ENCODE results near the gene TEX22.

TEX22 gene

DNA sequence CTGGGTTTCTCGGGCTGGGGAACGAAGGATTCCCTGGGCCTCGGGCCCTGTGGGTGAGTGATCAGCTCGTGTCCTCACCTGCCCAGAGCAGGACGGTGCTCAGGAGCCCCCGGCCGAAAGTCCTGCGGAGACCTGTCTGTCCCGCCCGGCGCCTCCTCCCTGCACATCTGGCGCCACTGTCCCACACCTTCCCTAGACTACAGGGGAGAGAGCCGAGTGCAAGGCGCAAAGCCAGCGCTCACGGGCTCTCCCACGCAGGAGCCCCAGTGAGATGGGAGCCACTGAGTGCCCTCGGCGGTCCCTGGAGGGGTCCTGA is 13.1 kb upstream of the TEX22 start:
- DNase-seq = no peak

DNA sequence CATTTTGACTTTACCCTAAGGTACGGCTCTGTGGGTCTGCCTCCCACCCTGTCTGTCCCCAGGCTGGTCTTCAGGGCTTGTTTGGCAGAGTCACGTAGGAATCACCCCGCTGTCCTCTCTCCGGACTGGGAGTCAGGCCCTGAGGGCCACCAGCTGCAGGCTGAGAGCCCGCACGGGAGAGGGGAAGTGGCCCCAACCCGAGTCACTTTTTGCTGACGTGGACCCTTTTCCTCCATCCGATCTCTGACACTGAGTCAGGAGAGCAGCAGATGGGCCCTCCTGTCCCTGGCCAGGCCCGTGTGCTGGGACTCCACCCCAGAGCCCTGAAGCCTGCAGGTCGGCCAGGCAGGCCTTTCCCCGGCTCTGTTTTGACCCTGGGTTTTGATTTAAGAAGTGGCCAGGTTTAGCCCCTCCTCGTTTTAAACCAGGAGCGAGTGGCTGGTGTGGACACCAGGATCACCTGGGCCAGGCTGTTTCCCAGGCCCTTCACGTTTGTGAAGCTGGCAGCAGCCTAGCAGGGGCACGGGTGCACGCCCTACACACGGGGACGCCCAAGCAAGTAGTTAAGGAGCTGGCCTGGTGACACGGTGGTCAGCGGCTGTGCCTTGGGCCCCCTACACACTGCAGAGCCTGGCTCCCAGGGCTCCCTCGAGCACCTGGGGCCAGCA is 12.5 kb upstream of the TEX22 start:
- DNase-seq = no peak

DNA sequence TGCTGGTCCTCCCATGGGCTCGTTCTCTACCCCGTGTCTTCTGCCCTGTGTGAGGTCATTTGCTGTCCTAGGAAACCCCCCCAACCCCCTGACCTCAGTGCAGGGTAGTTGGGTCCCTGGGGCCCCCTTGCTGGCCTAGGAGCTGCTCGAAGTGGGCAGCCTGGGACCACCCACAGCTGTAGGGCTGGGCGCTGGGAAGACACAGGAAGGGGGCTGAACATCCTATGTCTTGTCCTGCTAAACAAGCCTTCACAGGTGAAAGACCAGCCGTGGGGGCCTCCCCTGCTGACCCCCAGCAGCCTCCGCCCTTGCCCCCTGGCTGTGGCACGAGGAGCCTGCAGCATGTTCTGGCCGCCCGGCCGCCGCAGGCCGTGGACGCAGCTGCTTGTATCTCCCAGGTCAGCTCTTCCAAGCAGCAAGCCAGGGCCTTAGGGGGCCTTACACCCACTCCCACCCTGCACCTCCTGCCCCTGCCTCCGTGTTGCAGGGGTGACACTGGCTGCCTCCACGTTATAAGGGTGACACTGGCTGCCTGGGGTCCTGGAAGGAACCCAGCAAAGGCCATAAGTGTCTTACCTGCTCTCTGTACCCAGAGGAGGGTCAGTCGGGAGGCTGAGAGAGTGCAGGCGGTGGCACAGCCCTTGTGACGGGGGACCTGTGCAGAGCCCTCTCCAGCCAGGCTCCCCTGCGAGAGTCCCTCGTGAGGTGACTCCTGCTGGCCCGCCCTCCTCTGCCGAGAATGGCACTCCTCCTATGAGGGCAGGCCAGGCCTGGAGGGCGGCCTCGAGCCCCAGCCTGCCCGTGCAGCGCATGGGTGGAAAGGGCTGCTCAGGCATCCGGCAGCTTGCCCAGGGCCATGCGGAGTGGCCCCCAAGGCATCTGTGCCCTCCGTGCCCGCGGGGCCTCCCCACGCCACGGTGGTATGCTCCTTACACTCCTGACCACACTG is 11.5 kb upstream of the TEX22 start:
- DNase-seq = no peak

DNA sequence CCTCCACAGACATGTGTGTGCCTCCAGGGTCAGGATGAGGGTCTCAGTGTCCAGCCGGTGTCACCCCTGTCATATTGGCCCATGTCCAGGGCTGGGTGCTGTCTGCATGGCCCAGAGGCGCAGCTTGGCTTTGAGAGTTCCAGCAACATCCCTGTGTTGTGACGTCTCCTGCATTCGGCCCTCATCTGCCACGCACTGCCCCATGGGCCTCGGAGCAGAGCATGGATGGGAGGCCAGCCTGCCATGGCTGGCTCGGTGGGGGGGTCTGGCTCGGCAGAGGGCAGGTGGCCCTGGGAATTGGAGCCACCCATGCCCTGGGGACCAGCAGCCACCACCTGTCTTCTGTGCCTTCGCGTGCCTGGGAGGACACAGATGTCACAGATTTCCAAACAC is 10.8 kb upstream of the TEX22 start:
- DNase-seq = no peak

- no peak for DNase-seq
These were observed 10.0 kb upstream of the TEX22 start for GRCh38 chr14:105388110-105388951.

DNA sequence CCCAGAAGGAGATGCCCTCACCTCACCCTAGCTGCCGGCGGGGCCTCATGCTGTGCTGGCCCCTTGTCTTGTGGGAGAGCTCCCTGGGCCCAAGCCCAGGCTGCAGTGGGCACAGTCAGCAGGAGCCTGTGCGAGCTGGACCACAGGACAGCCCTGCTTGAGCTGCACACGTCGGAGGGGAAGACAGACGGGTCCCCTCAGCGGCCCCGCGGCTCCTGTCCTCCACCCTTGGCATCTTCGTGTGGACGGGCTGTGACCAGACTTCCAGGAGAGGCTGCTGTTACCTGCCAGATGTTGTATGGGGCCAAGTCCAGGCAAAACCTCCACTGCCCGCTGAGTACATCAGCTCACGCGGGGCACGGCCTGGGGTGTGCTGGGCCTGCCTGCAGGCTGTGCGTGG is 9.4 kb upstream of the TEX22 start:
- DNase-seq = no peak

DNA sequence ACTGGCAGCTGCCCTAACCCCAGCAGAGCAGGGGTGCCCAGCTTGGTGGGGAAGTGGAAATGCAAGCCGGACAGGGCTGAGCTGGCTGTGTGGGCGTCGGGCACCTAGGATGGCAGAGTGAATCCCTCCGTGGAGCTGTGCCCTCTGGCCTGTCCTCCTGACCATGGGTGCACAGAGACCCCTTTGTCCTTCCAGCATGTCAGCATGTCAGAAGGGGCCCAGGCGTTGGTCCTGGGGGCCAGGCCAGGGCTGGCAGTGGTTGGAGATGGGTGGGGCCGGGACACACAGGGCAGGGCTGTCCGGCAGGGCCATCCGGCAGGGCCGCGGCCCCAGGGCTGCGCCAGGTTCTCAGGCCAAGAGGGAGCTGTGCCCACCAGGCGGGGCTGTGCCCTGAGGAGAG is 8.8 kb upstream of the TEX22 start:
- DNase-seq = no peak

DNA sequence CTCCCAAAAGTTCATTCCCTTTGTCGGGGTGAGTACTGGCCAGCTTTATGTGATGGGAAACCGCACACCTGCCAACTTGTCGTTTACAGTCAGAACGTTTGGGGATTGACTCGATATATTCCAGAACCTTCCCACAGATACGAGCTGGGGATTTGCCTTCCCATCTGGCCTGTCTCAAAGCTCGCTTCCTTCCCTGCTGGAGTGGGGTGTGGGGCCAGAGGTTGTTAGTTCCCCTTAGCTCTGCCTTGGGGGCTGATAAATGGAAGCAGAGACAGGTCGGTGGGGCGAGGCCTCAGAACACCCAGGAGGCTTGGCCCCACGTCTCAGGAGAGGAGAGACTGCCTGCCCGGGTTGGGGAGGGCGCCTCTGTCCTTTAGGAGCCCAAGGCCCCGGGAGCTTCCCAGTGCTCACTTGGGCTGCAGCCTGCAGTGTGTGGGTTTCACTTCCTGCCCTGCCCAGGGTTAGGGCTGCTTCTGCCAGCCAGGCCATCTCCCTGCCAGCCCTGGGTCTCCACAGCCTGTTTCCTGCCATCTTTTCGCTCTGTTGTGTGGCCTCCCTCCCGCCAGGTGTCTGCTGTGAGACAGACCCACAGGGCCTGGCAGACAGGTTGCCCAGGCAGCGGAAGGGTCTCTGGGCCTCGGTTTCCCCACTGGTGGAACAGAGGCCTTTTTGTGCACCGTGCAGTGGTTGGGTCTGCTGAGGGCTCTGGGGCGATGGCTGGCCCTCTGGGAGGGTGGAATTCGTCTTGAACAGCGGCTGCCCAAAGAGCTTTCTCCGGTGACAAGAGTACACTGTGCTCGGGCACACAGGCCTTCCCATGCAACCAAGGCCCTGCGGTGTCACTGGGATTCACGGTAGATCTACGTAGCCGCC is 8.1 kb upstream of the TEX22 start:
- peak; percentile 80 for DNase-seq

- DNase-seq = no peak
These were observed 7.4 kb upstream of the TEX22 start for GRCh38 chr14:105390849-105391500.

DNA sequence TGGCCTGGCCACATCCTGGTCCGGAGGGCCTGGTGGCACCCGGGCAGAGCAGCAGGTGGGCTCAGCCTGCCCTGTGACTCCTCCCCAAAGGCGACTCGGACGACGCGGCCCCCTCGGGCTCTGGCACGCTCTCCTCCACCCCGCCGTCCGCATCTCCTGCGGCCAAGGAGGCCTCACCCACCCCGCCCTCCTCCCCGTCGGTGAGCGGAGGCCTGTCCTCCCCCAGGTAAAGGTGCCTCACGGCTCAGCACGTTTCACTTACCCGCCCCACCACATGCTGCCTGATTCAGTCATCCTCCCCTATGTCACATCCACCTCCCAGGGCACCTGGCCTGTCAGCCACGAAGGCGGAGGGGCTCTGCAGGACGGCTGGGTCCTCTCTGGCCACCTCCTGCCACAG is 6.8 kb upstream of the TEX22 start:
- no peak for DNase-seq

DNA sequence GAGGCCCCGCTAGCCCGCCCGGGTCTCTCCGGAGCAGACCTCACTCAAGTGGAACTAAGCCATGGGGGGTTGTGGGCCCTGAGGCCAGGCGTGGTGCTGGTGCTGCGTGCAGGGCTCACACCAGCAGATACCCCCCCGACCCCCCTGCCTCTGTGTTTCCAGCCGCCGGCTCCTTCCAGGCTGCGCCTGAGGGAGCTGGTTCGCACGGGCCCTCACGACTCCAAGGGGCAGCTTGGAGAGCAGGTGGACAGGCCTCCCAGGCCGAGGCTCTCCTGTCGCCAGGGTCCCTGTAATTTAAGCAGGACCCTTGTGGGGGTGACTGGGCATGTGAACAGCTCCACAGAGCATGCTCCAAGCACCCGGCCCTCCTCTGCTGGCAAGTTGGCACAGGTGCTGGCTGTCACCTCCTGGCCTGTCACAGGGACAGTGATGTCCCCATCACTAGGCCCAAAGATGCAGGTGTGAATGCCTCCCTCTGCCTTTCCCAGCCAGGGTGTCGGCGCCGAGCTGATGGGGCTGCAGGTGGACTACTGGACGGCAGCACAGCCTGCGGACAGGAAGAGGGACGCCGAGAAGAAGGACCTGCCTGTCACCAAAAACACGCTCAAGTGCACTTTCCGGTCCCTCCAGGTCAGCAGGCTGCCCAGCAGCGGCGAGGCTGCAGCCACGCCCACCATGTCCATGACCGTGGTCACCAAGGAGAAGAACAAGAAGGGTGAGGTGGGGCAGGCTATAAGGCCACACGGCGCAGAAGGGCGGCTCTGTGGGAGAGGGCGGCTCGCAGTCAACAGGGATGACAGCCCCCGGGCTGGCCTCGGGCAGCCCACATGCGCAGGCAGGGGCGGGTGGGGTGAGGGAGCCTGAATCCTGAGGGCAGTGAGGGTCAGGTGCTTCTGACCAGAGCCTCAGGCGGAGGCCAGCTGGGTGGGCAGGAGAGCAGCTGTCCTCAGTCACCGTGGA is 5.9 kb upstream of the TEX22 start:
- no peak for DNase-seq

GRCh38 chr14:105393151-105393550 is 5.2 kb upstream of the TEX22 start:
- no peak for DNase-seq

GRCh38 chr14:105394714-105395537 is 3.4 kb upstream of the TEX22 start:
- no peak for DNase-seq

GRCh38 chr14:105395538-105395854 is 2.8 kb upstream of the TEX22 start:
- DNase-seq = no peak

- DNase-seq = no peak
These were observed 897 bp upstream of the TEX22 start for GRCh38 chr14:105397350-105397931.

GRCh38 chr14:105398726-105399465 is 558 bp downstream of the TEX22 start:
- peak; percentile 49 for DNase-seq

- no peak for DNase-seq
These were observed 1.1 kb downstream of the TEX22 start for GRCh38 chr14:105399466-105399775.

- DNase-seq = no peak
These were observed 1.7 kb downstream of the TEX22 start for GRCh38 chr14:105400016-105400415.

GRCh38 chr14:105401699-105402098 is 3.4 kb downstream of the TEX22 start:
- no peak for DNase-seq
